BLaER1 (cell line): ENCODE results near the gene EED.

Source experiments
- H3K27ac ChIP-seq: shearing (Covaris generic); formaldehyde crosslinking; 2 replicates; pipeline ENCODE4 v1.8.1; 2022
- H3K27me3 ChIP-seq: shearing (Covaris generic); formaldehyde crosslinking; 2 replicates; pipeline ENCODE4 v1.8.1; 2022
- H3K36me3 ChIP-seq: shearing (Covaris generic); formaldehyde crosslinking; 2 replicates; pipeline ENCODE4 v1.8.1; 2022
- H3K4me1 ChIP-seq: shearing (Covaris generic); formaldehyde crosslinking; 2 replicates; pipeline ENCODE4 v1.8.1; 2022
- H3K4me2 ChIP-seq: shearing (Covaris generic); formaldehyde crosslinking; 2 replicates; pipeline ENCODE4 v1.8.1; 2022
- H3K4me3 ChIP-seq: shearing (Covaris generic); formaldehyde crosslinking; 2 replicates; pipeline ENCODE4 v1.8.1; 2022
- H3K9ac ChIP-seq: shearing (Covaris generic); formaldehyde crosslinking; 2 replicates; pipeline ENCODE4 v1.8.1; 2022
- H3K9me3 ChIP-seq: shearing (Covaris generic); formaldehyde crosslinking; 2 replicates; pipeline ENCODE4 v1.8.1; 2022
- H4K20me1 ChIP-seq: shearing (Covaris generic); formaldehyde crosslinking; 2 replicates; pipeline ENCODE4 v1.8.1; 2022
- Cebpa-rat ChIP-seq: shearing (Covaris generic); IDR thresholded peaks from 2 replicates; pipeline ENCODE4 v1.8.1; 2022

EED gene

DNA sequence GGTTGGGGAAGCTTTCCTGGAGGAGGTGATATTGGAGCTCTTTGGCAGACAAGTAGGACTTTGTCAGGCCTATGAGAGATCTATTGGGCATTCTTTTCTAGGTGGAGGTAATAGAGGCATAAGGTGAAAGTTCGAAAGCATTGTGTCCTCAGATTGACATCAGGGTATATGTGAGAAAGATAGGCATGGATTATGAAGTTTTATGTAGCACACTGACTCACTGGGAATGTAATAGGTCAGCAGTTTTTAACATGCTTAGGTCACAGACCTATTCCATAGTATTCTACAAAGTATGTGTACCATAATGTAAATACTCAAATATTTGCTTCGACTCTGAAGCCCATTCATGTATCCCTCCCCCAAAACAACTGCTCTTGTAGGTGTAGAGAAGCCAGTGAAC, 69.2 kb downstream of the EED start:
- Histone ChIP-seq H3K4me2 (no peak overlapping the region), H4K20me1 (no peaks in the 10 kb centered on the region), H3K4me3 (no peak overlapping the region), H3K9ac (no peak overlapping the region), H3K27me3 (no peaks in the 10 kb centered on the region), H3K9me3 (0 out of 2 replicates have a peak, but pooled peaks cover 4% of the 10 kb centered on the region), H3K27ac (no peak overlapping the region), H3K36me3 (peaks cover 49% of the 10 kb centered on the region), H3K4me1 (no peaks in the 10 kb centered on the region)
- no peak for TF ChIP-seq Cebpa-rat

DNA sequence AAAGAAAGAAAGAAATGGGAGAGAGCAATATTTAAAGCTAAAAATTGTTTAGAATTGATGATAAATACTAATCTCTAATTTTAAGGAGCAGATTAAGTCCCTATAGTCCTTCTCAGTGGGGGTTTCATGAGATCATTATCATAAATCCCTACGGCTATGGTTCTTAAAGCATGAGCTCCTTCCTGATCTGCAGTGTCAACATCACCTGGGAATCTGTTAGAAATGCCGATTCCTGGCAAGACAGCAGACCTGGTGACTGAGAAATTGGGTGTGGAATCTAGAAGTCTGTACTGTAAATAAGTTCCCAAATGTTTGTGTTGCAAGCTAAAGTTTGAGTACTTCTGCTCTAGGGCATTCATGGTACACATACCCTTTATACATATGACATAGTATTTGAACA, 70.1 kb downstream of the EED start:
- H3K36me3 ChIP-seq: peaks cover 57% of the 10 kb centered on the region
- no peaks in the 10 kb centered on the region for H3K27me3 ChIP-seq
- no peaks in the 10 kb centered on the region for H3K4me1 ChIP-seq
- H3K4me3 ChIP-seq: no peak overlapping the region
- H3K27ac ChIP-seq: no peak overlapping the region
- no peak overlapping the region for H3K9ac ChIP-seq
- no peak overlapping the region for H3K4me2 ChIP-seq
- TF ChIP-seq Cebpa-rat: no peak
- H3K9me3 ChIP-seq: 0 out of 2 replicates have a peak, but pooled peaks cover 4% of the 10 kb centered on the region
- H4K20me1 ChIP-seq: no peaks in the 10 kb centered on the region
